Heart left ventricle (tissue), 13 donors: ENCODE data around the gene PAX2.

Experiments used
- CTCF ChIP-seq, 12 donors: fragments of 200-600 bp; sonication (generic) in 4 of 12; IDR thresholded peaks; one replicate each; pipeline versions ENCODE4 v1.5.0 to v1.8.0; 2018 to 2022; ENCODE audit warnings: antibody characterized with exemption in 12 of 12, mild to moderate bottlenecking in 5 of 12
- POLR2A ChIP-seq, 2 donors: fragments of 450-650 bp; IDR thresholded peaks; one replicate each; pipeline ENCODE4 v1.6.1; 2017; ENCODE audit warnings: antibody characterized with exemption in 2 of 2, mild to moderate bottlenecking in 2 of 2, moderate library complexity in 2 of 2
- donor health status: ischemic (EF 13 %, LVEDD 7.1; RV severe dilation, severe dysfunction).
- donor health status: DM: no; HTN: yes; CAD: no.
- donor health status: DM: no; HTN: no; CAD: no.
- donor health status: ischemic (EF 25% LVEDD 6.9; RV normal size, moderate dysfunction).
- donor health status: ischemic (EF 25% LVEDD 5.7; RV mildly dilated, moderate dysfunction).
- donor health status: ischemic (EF 35%, LVEDD 5.7; RV mildly dilated, moderate dysfunction).
- donor health status: nonischemic (EF 11% LVEDD 7.7; RV severe dilation, severe dysfunction).
- donor health status: DM: yes; HTN: yes; CAD: no.
- donor health status: PGD.
- donor health status: ischemic (EF 29% LVEDD 5.4; RV normal size, mild dysfunction).
- donor health status: nonischemic (EF 23%, LVEDD 6.1; RV moderate dilation, normal function).

DNA sequence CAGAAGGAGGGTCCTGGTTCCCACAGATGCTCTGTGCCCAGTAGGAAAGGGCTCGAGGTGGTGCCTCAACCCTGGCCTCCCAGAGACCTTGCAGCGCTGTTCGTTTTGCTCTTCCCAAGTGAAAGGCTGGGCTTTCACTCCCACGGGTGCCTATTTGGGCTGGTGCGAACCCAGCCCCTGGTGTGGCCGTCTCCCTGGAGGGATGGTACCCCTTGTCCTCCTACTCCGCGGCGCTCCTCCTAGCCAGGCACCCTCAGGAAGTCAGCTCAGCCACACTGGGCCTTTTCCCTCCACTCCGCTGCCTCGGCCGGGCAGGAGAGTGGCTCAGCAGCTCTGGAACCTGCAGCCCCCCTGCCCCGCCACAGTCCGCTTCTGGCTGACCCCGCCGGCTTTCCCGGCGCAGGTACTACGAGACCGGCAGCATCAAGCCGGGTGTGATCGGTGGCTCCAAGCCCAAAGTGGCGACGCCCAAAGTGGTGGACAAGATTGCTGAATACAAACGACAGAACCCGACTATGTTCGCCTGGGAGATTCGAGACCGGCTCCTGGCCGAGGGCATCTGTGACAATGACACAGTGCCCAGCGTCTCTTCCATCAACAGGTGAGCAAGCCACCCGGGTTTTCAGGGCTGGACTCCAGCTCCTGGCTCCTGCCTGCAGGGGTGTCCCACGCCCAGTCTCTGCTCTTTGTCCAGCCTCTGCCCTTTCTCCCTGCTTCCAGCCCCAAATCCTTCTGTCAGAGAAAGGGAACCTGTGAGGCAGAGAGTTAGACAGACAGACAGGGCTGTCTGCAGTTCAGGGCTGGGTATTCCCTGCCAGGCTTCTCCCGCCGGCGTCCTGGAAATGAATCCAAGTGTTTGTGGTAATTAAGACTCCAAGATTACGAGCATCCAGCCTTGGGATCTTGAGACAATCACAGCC, 5.2 kb downstream of the PAX2 start:
- TF ChIP-seq CTCF (IDR thresholded peaks at IDR 0.05) (no peak), POLR2A (IDR thresholded peaks at IDR 0.05) (no peak)
